ENCODE measurements around the gene PGP. TPM values are rescaled to one million over a fixed set of nuclear protein-coding genes. Genes with fewer than 3 reads are reported as not detected.

Gene PGP
- total and polyA plus RNA-seq, 2 of the 4 experiments (the other 2 are of a cell fraction): 4.1 to 9.4 TPM

DNA sequence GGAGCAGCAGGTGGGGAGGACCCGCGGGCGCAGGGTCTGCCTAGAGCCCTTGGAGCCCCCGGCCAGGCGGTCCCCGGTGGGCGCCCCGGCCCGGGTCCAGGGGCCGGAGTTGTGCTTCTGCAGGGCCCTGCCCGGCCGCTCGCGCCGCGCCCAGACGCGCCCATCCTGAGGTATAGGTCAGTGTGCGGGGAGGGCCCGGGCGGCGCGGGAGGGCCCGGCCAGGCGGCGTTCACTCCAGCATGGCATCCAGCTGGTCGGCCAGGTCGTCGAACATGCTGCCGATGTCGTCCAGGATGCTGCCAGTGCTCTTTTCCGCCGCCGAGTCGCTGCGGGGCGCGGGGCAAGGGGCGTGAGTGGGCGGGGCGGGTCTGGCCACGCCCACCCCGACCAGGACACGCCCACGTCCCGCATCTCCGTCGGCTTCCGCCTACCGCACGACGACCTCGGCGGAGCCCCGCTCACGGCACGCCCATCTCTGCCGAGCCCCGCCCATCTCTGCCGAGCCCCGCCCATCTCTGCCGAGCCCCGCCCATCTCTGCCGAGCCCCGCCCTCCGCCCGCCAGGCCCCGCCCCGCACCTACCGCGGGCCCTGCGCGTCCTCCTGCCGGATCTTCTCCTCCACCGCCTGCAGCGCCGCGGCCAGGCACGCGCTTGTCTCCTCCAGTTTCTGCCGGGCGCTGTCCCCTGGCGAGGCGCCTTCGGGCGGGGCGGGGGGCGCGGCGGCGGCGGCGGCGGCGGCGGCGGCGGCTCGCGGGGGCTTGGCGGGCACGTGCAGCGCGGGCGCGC is 36.1 kb downstream of the PGP start:
- no peak overlapping the region for H2BK15ac ChIP-seq (ENCODE audit: low read depth, low read length)
- no peak overlapping the region for H4K8ac ChIP-seq (ENCODE audit: low read depth in 2 of 2, low read length in 2 of 2)
- no peak overlapping the region for H2BK120ac ChIP-seq (ENCODE audit: low read depth, low read length)
- H3K4me1 ChIP-seq (ENCODE audit: control insufficient read depth, insufficient read depth, low read length): no peaks in the 10 kb centered on the region
- no peaks in the 10 kb centered on the region for H3K79me1 ChIP-seq (ENCODE audit: low read depth in 1 of 2, low read length in 2 of 2)
- H3K14ac ChIP-seq (replicated peaks; ENCODE audit: low read depth, low read length): no peak overlapping the region
- H3K27ac ChIP-seq (ENCODE audit: insufficient read depth, low read length): no peak overlapping the region
- H2BK5ac ChIP-seq (ENCODE audit: low read depth, low read length, poor library complexity, severe bottlenecking): no peak overlapping the region
- H2AK5ac ChIP-seq (ENCODE audit: low read depth, low read length): no peak overlapping the region
- H3K23ac ChIP-seq (ENCODE audit: low read depth, low read length): no peak overlapping the region
- peaks cover 7% of the 10 kb centered on the region; the same call in 1 of the 2 replicates for H4K20me1 ChIP-seq (ENCODE audit: insufficient read depth, low read length)
- no peak overlapping the region for H4K91ac ChIP-seq (ENCODE audit: insufficient read depth, low read depth, low read length)
- TF ChIP-seq CEBPB (IDR thresholded peaks at IDR 0.05; ENCODE audit: low read depth, low read length) (no peak), SMC3 (IDR thresholded peaks at IDR 0.05; ENCODE audit: low read depth, low read length) (no peak), CTCF (conservative IDR thresholded peaks at IDR 0.05; ENCODE audit: low read depth, low read length) (no peak), MAZ (IDR thresholded peaks at IDR 0.05; ENCODE audit: borderline replicate concordance, low read depth, low read length) (no peak), RAD21 (IDR thresholded peaks at IDR 0.05; ENCODE audit: low read length) (no peak), MXI1 (IDR thresholded peaks at IDR 0.05; ENCODE audit: borderline replicate concordance, low read depth, low read length) (no peak), CHD1 (IDR thresholded peaks at IDR 0.05; ENCODE audit: low read depth, low read length) (no peak)
- no peaks in the 10 kb centered on the region for H3K9me1 ChIP-seq (ENCODE audit: insufficient read depth, low read length)
- H3K9ac ChIP-seq (ENCODE audit: low read depth, low read length): no peak overlapping the region
- no peak overlapping the region for H2BK20ac ChIP-seq (ENCODE audit: low read depth, low read length)
- in situ Hi-C loops (cut with MboI; ENCODE audit: low sequenced_read_pairs) (no loop called here), dilution Hi-C loops (cut with HindIII; ENCODE audit: low sequenced_read_pairs, unreplicated experiment) (no loop called here), intact Hi-C loops (cut with micrococcal nuclease) (no loop called here)
- no peak overlapping the region for H3K18ac ChIP-seq (ENCODE audit: low read depth, low read length)
- peaks cover 40% of the 10 kb centered on the region for H3K36me3 ChIP-seq (ENCODE audit: control insufficient read depth, insufficient read depth, low read length)
- no peak overlapping the region for H3K4me3 ChIP-seq (ENCODE audit: insufficient read depth, low read depth, low read length)
- no peak overlapping the region for H3K4me2 ChIP-seq (ENCODE audit: low read depth, low read length)
- H3K56ac ChIP-seq (ENCODE audit: extremely low read depth, insufficient read depth, low read length): no peak overlapping the region
- WGBS, 2 experiments (ENCODE audit: extremely low coverage in 2 of 2, insufficient read length in 1 of 2): 60% methylated on average over 47 of the region's 106 CpGs; no CpG with 5 or more reads in 1 of the 2 experiments
- H3K4ac ChIP-seq (ENCODE audit: low read depth, low read length): no peak overlapping the region
- BruUV-seq (replicated peaks): no TSS peak
- no peaks in the 10 kb centered on the region for H3K9me3 ChIP-seq (ENCODE audit: control insufficient read depth, insufficient read depth, low read length)
- H3K27me3 ChIP-seq (ENCODE audit: control insufficient read depth, insufficient read depth, low read length): no peaks in the 10 kb centered on the region
- no peak overlapping the region for H2AFZ ChIP-seq (replicated peaks; ENCODE audit: low read length, poor library complexity)
- ATAC-seq (ENCODE audit: low read depth) (peak; percentile 74), DNase-seq (no peak)
- ChIA-PET CTCF (no interaction called here), POLR2A (ENCODE audit: unreplicated experiment) (no interaction called here)
- H2AK9ac ChIP-seq (replicated peaks; ENCODE audit: low read depth, low read length, poor library complexity): peak overlapping the region; percentile 28
- no peak overlapping the region for H4K5ac ChIP-seq (ENCODE audit: low read depth, low read length)
